Heart right ventricle (tissue), 16 donors: ENCODE measurements around the gene ERGIC3. TPM values are rescaled to one million over a fixed set of nuclear protein-coding genes. Genes with fewer than 3 reads are reported as not detected.

Experiments used
- ATAC-seq, 8 donors: fragments of 200-7000 bp; cut with Tn5 transposase; one replicate each; pipeline ENCODE4 v1.9.1; 2020; ENCODE audit warnings: mild to moderate bottlenecking in 8 of 8, moderate library complexity in 8 of 8, moderate number of reproducible peaks in 1 of 8
- DNase-seq, 2 donors: peaks; one replicate each; pipeline ENCODE4 v3.0.0-alpha.2; 2020
- H3K27ac ChIP-seq, 10 donors: fragments of 200-600 bp; sonication (generic) in 2 of 10; one replicate each; pipeline versions ENCODE4 v1.5.0 to v1.8.0; 2020 to 2022; ENCODE audit warnings: mild to moderate bottlenecking in 3 of 10
- H3K27me3 ChIP-seq, 7 donors: fragments of 200-600 bp; one replicate each; pipeline ENCODE4 v1.8.0; 2021 to 2022; ENCODE audit warnings: mild to moderate bottlenecking in 2 of 7
- H3K36me3 ChIP-seq, 9 donors: fragments of 200-600 bp; sonication (generic) in 1 of 9; one replicate each; pipeline versions ENCODE4 v1.5.0 to v1.8.0; 2020 to 2022; ENCODE audit warnings: mild to moderate bottlenecking in 2 of 9
- H3K4me1 ChIP-seq, 9 donors: fragments of 200-600 bp; sonication (generic) in 1 of 9; one replicate each; pipeline versions ENCODE4 v1.5.0 to v1.8.0; 2020 to 2022; ENCODE audit warnings: mild to moderate bottlenecking in 4 of 9
- H3K4me3 ChIP-seq, 10 donors: fragments of 200-600 bp; sonication (generic) in 2 of 10; one replicate each; pipeline versions ENCODE4 v1.5.0 to v1.8.0; 2020 to 2022; ENCODE audit warnings: mild to moderate bottlenecking in 7 of 10, moderate library complexity in 2 of 10
- H3K9me3 ChIP-seq, 11 donors: fragments of 200-600 bp in 10 of 11; sonication (generic) in 2 of 11; one replicate each; pipeline versions ENCODE4 v1.5.0 to v1.8.0; 2013 to 2022; ENCODE audit warnings: mild to moderate bottlenecking in 2 of 11, control low read depth in 1 of 11, moderate library complexity in 1 of 11
- WGBS, 2 donors: extraction: QIAGEN DNeasy Blood & Tissue Kit; methylation state at CpG; one replicate each; pipeline ENCODE4 v1.1.7; 2013; ENCODE audit warnings: inconsistent platforms in 1 of 2; 5-methylcytosine and 5-hydroxymethylcytosine counted together
- intact Hi-C, 10 donors: fragments of 100-400 bp; cut with DNase I; formaldehyde crosslinking; loops; one replicate each; pipeline versions ENCODE4 v1.11.1 to v1.14.2; 2022
- polyA plus RNA-seq, 2 donors: library from polyadenylated mRNA; stranded (reverse); fragments of 200-250 nt; gene quantifications; one replicate each; pipeline ENCODE4 v1.2.3, GENCODE V29; 2013
- total RNA-seq, 10 donors: library from RNA; stranded (reverse); fragmentation: NEBNext Ultra II Directional in 3 of 10; extraction: Animal tissue kit (Norgen Biotek cat#: 25700) in 3 of 10; gene quantifications; one replicate each; pipeline versions ENCODE4 v1.2.1 to v1.2.4, GENCODE V29; 2021 to 2023
- TF ChIP-seq, protein P1 (sequence below), 9 donors: fragments of 200-600 bp; sonication (generic) in 2 of 9; IDR thresholded peaks; one replicate each; pipeline versions ENCODE4 v1.5.0 to v1.8.0; 2021 to 2022; ENCODE audit warnings: antibody characterized with exemption in 9 of 9, mild to moderate bottlenecking in 5 of 9, moderate library complexity in 1 of 9
- donor health status: Arrhythmogenic right ventricular cardiomyopathy.
- donor health status: ischemic (EF 13 %, LVEDD 7.1; RV severe dilation, severe dysfunction).
- donor health status: healthy with polysubstance abuse.
- donor health status: DM: no; HTN: yes; CAD: no.
- donor health status: DM: no; HTN: no; CAD: no.
- donor health status: ischemic (EF 25% LVEDD 6.9; RV normal size, moderate dysfunction).
- donor health status: ischemic (EF 25% LVEDD 5.7; RV mildly dilated, moderate dysfunction).
- donor health status: healthy.
- donor health status: DM: yes; HTN: yes; CAD: no.
- donor health status: Ischemic cardiomyopathy.
- donor health status: ischemic (EF 35%, LVEDD 5.7; RV mildly dilated, moderate dysfunction).
- donor health status: nonischemic (EF 11% LVEDD 7.7; RV severe dilation, severe dysfunction).
- donor health status: DM: yes; HTN: yes; CAD: no.
- donor health status: PGD.
- donor health status: ischemic (EF 29% LVEDD 5.4; RV normal size, mild dysfunction).
- donor health status: nonischemic (EF 23%, LVEDD 6.1; RV moderate dilation, normal function).

Gene ERGIC3
- total and polyA plus RNA-seq, 12 donors: 40.9 to 143 (median 103) TPM

DNA sequence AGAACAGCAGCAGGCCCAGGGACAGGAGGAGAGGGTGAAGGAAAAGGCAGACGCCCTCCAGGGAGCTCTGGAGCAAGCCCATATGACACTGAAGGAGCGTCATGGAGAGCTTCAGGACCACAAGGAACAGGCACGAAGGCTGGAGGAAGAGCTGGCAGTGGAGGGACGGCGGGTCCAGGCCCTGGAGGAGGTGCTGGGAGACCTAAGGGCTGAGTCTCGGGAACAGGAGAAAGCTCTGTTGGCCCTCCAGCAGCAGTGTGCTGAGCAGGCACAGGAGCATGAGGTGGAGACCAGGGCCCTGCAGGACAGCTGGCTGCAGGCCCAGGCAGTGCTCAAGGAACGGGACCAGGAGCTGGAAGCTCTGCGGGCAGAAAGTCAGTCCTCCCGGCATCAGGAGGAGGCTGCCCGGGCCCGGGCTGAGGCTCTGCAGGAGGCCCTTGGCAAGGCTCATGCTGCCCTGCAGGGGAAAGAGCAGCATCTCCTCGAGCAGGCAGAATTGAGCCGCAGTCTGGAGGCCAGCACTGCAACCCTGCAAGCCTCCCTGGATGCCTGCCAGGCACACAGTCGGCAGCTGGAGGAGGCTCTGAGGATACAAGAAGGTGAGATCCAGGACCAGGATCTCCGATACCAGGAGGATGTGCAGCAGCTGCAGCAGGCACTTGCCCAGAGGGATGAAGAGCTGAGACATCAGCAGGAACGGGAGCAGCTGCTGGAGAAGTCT lies 37.9 kb upstream of the ERGIC3 start:
- no peak overlapping the region for H3K27ac ChIP-seq
- WGBS, 2 donors: 60 to 67% methylated on average over 16 of the region's 16 CpGs
- peaks cover 0 to 100% (median 50%) of the 10 kb centered on the region in 9 donors for H3K36me3 ChIP-seq
- DNase-seq (peak in 1 of 2 donors; percentile 39), ATAC-seq (peak; percentile 13 to 47 (median 39))
- intact Hi-C loops: no loop called here
- H3K4me3 ChIP-seq: no peak overlapping the region
- H3K9me3 ChIP-seq: no peaks in the 10 kb centered on the region
- H3K4me1 ChIP-seq: peaks cover 0 to 17% (median 4%) of the 10 kb centered on the region in 9 donors
- no peaks in the 10 kb centered on the region for H3K27me3 ChIP-seq
- TF ChIP-seq, protein P1, sequence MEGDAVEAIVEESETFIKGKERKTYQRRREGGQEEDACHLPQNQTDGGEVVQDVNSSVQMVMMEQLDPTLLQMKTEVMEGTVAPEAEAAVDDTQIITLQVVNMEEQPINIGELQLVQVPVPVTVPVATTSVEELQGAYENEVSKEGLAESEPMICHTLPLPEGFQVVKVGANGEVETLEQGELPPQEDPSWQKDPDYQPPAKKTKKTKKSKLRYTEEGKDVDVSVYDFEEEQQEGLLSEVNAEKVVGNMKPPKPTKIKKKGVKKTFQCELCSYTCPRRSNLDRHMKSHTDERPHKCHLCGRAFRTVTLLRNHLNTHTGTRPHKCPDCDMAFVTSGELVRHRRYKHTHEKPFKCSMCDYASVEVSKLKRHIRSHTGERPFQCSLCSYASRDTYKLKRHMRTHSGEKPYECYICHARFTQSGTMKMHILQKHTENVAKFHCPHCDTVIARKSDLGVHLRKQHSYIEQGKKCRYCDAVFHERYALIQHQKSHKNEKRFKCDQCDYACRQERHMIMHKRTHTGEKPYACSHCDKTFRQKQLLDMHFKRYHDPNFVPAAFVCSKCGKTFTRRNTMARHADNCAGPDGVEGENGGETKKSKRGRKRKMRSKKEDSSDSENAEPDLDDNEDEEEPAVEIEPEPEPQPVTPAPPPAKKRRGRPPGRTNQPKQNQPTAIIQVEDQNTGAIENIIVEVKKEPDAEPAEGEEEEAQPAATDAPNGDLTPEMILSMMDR (IDR thresholded peaks at IDR 0.05): no peak

DNA sequence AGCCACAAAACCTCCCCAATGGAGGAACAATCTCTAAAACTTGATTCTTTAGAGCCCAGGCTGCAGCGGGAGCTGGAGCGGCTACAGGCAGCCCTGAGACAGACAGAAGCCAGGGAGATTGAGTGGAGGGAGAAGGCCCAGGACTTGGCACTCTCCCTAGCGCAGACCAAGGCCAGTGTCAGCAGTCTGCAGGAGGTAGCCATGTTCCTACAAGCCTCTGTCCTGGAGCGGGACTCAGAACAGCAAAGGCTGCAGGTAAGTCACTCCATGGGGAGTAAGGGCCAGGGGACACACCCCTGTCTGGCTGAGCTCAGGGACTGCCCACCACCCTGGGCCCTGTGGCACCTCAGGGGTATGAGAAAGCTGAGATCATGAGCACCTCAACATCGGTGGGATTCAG lies 37.1 kb upstream of the ERGIC3 start:
- no peak overlapping the region for H3K27ac ChIP-seq
- WGBS, 2 donors: 90 to 94% methylated on average over 5 of the region's 5 CpGs
- no peak overlapping the region for H3K4me3 ChIP-seq
- H3K27me3 ChIP-seq: no peaks in the 10 kb centered on the region
- ATAC-seq (peak in 1 of 8 donors; percentile 13), DNase-seq (no peak)
- H3K36me3 ChIP-seq: peaks cover 0 to 100% (median 49%) of the 10 kb centered on the region in 9 donors
- intact Hi-C loops: no loop called here
- TF ChIP-seq, protein P1 (IDR thresholded peaks at IDR 0.05): no peak
- no peaks in the 10 kb centered on the region for H3K9me3 ChIP-seq
- peaks cover 0 to 17% (median 4%) of the 10 kb centered on the region in 9 donors for H3K4me1 ChIP-seq

DNA sequence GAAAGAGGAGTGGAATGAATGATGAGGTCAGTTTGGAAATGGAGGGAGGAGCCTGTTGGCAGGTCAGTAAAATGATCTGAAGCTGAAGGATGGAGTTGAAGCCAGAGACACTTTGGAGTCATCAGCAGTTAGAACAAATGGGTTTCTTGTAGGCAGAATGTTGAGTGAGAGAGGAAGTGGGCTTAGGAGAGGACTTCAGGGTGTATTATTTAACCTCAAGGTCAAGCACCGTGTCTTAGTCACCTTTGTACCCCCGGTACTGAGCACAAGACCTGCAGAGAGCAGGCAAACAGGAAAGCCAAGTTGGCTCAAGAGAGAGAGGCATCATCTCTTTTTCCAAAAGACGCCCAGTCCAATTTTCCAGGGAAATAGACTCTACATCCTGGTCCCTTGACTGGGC lies 35.7 kb upstream of the ERGIC3 start:
- Histone ChIP-seq H3K36me3 (peaks cover 0 to 100% (median 45%) of the 10 kb centered on the region in 9 donors), H3K27me3 (no peaks in the 10 kb centered on the region), H3K9me3 (no peaks in the 10 kb centered on the region), H3K4me1 (peaks cover 0 to 16% (median 4%) of the 10 kb centered on the region in 9 donors), H3K4me3 (no peak overlapping the region), H3K27ac (no peak overlapping the region)
- 90% methylated on average over 3 of the region's 3 CpGs for WGBS, 2 donors
- ATAC-seq: no peak
- intact Hi-C loops: no loop called here
- DNase-seq: no peak
- TF ChIP-seq, protein P1 (IDR thresholded peaks at IDR 0.05): no peak

DNA sequence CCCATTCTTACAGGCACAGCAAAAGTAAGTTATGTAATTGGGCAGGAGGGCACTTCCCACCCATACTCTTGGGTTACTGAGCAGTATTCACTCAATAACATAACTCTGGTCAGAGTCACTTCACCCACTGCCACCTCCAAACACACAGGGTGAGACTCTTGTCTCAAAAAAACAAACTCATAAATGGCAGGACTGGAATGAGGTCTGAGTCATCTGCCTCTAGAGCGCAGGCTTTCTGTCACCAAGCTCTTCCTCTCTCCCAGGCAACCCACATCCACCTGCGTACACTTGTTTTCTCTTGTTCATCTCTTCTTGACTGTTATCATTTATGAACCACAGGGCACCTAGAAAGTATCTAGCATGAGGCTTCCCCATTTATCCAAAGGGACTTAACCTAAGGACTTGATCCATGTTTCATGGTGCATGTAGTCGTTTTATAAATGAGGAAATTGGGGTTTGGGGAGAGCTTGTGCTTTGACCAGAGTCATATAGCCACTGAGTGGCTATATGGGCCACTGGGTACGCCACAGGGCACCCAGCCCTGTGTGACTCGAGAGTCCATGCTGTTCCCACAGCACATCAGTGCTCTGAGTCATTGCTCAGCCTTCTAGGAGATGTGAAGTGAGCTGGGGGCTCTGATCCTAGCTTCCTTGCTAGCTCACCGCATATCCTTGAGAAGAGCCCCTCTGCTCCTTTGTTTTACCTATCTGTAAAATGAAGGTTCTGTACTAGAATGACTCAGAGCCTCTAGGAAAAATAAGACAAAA lies 34.8 kb upstream of the ERGIC3 start:
- no peaks in the 10 kb centered on the region for H3K27me3 ChIP-seq
- ATAC-seq: no peak
- intact Hi-C loops: no loop called here
- WGBS, 2 donors: 95% methylated on average over 6 of the region's 6 CpGs
- no peaks in the 10 kb centered on the region for H3K9me3 ChIP-seq
- no peak for DNase-seq
- TF ChIP-seq, protein P1 (IDR thresholded peaks at IDR 0.05): no peak
- peaks cover 0 to 12% (median 4%) of the 10 kb centered on the region in 9 donors for H3K4me1 ChIP-seq
- H3K4me3 ChIP-seq: no peak overlapping the region
- no peak overlapping the region for H3K27ac ChIP-seq
- H3K36me3 ChIP-seq: peaks cover 0 to 100% (median 52%) of the 10 kb centered on the region in 9 donors
